H1 (cell line): ENCODE measurements around the gene BBS7.

Experiments used
- CHD2 ChIP-seq: IDR thresholded peaks from 2 replicates; pipeline ENCODE4 v1.6.1; 2012; ENCODE audit warnings: low read length, improper control_type of control experiment
- CTCF ChIP-seq, 3 experiments: IDR thresholded peaks; 1 replicate in 2 of 3; 2 replicates in 1 of 3; pipeline versions ENCODE4 v1.5.1 to v1.6.1; 2011; ENCODE audit warnings: low read length in 3 of 3, mild to moderate bottlenecking in 3 of 3, inconsistent platforms in 2 of 3, low read depth in 1 of 3, moderate library complexity in 1 of 3; ENCODE audit not compliant: insufficient read depth in 1 of 3; ENCODE audit errors: control extremely low read depth in 1 of 3
- JUND ChIP-seq: IDR thresholded peaks from 2 replicates; pipeline ENCODE4 v1.6.1; 2011; ENCODE audit warnings: mild to moderate bottlenecking, improper control_type of control experiment, low read length
- POLR2A ChIP-seq, 2 experiments: IDR thresholded peaks; 1 replicate in 1 of 2; 2 replicates in 1 of 2; pipeline ENCODE4 v1.6.1; 2011; ENCODE audit warnings: low read depth in 2 of 2, low read length in 2 of 2, mild to moderate bottlenecking in 2 of 2; ENCODE audit errors: control extremely low read depth in 1 of 2
- RAD21 ChIP-seq, 2 experiments: IDR thresholded peaks in 1 of 2; conservative IDR thresholded peaks in 1 of 2; 2 replicates each; pipeline ENCODE4 v1.6.1; 2011; ENCODE audit warnings: low read depth in 2 of 2, low read length in 2 of 2, improper control_type of control experiment in 1 of 2, inconsistent platforms in 1 of 2, mild to moderate bottlenecking in 1 of 2, moderate library complexity in 1 of 2
- TAF1 ChIP-seq: IDR thresholded peaks from 2 replicates; pipeline ENCODE4 v1.6.1; 2011; ENCODE audit warnings: mild to moderate bottlenecking, low read depth, low read length
- TF ChIP-seq, protein P1 (sequence below): IDR thresholded peaks from 2 replicates; pipeline ENCODE4 v1.6.1; 2011; ENCODE audit warnings: low read depth, mild to moderate bottlenecking, low read length; ENCODE audit not compliant: insufficient read depth

DNA sequence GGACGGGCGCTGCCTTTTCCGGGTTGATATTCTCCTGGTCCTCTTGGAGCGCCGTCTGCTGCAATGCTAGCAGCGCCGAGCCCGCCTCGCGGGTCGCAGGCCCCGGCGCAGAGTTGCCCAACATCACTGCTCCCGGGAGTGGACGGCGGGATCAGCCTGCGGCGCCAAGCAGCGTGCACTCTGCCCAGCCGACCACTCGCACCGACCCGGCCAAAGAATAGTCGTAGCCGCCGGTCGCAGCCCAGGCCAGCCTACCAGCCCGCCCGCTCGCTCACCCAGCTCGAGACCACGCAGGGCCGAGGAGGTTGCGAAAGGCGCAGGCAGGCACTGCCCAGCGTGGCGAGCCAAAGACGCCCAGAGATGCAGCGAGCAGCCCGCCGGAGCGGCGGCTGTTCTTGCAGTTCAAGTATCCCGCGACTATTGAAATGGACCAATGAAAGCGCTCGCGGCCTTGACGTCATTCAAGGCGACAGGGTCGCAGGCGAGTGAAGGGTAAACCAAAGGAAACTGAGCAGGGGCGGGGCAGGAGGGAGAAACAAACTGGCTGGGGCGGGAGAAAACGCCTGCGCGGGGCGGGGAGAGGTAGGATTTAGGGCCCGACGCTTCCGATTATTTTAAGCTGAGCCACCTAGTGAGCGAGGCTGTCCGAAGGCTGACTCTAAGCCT lies 46.6 kb downstream of the BBS7 start, which contains the start of gene CCNA2:
- TF ChIP-seq CTCF (IDR thresholded peaks at IDR 0.05; ENCODE audit: control extremely low read depth in 1 of 3, insufficient read depth in 1 of 3, low read depth in 1 of 3, low read length in 3 of 3) (no peak), CHD2 (peak; percentile 74), POLR2A (IDR thresholded peaks at IDR 0.05; ENCODE audit: control extremely low read depth in 1 of 2, low read depth in 2 of 2, low read length in 2 of 2) (peak; percentile 92 to 94), JUND (no peak), TAF1 (peak; percentile 95), RAD21 (IDR thresholded peaks at IDR 0.05 in 1 of 2, conservative IDR thresholded peaks at IDR 0.05 in 1 of 2; ENCODE audit: low read depth in 2 of 2, low read length in 2 of 2) (no peak)
- TF ChIP-seq, protein P1, sequence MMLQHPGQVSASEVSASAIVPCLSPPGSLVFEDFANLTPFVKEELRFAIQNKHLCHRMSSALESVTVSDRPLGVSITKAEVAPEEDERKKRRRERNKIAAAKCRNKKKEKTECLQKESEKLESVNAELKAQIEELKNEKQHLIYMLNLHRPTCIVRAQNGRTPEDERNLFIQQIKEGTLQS: peak; percentile 93
